ENCODE results near the gene FAM149B1. TPM values are rescaled to one million over a fixed set of nuclear protein-coding genes. Genes with fewer than 3 reads are reported as not detected.

The FAM149B1 gene
- total RNA-seq: 6.9 and 9.6 TPM in 2 replicates

DNA sequence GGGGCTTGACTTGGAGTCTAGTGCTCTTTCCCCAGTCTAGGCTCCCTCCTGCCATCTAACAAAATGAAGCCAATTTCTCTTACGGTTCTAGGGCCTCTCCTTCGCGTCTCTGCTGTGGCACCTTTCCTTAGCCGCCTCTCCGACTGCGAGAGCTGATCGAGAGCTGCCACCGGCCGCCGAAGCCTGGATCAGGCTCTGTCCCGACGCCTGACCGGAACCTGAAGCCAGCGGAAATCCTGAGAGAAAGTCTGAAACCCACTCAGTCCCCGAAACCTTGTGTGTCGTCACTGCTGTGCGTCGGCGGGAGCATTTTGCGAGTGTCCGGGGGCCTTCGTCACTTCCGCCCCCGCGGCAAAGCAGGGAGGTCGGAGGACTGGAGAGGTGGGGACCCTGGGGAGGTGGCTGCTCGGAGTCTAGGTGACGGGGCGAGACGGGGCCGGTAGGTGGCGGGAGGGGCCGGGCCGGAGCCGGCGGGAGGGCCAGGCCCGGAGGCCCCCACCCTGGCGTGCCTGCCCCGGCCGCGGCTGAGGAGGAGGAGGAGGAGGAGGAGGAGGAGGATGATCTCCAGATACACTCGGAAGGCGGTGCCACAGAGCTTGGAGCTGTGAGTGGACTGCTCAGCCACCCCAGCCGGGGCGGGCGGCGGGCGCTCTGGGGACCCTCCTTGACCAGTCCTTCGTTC is at the start of gene FAM149B1, which contains the start of gene ECD:
TSS of gene FAM149B1 (plus strand) at position 337 of the 682 bp plus-strand sequence. CDS start at position 558, 221 bp downstream.
TSS of gene ECD (minus strand) at position 226 of the 682 bp plus-strand sequence. CDS start 4,071 bp downstream, outside the sequence.

DNA sequence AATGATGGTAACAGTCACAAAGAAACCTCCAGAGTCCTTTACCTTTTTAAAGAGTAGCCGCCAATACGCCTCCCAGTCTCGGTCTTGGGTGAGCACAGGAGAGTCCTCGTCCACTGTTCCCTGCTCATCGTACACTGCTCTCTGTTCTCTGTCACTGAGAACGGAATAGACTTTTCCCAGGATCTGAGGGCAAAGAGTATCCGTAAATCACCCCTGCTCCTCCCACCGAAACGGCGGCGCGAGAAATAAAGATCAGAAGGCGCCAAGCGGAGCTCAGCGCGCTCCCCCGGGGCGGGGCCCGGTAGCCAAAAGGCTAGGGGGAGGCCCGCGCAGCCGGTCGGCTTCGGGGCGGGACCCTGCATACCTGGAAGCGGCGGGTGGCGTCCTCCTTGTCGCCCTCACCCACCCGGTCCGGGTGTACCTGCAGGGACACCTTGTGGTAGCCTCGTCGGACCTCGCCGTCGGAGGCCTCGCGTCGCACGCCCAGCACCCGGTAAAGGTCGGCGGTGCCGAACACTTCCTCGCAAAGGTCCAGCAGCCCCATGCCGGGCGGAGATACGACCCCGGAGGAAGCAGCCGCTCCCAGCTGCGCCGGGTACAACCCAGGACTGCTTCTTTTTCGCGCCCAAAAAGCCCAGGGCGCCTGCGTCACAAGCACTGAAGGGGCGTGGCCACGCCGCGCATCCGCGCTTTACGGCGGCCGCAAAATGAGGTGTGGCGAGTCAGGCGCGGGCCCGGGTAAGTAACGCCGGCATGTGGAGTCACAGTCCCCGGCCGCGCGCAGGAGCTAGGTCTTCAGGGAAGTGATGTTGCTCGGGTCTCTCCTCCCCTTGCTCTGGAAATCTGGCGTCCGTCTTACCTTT is 79.0 kb downstream of the FAM149B1 start, which contains the start of gene DNAJC9:
TSS of gene DNAJC9 (minus strand) at position 610 of the 863 bp plus-strand sequence. CDS start at position 544, 66 bp downstream.

DNA sequence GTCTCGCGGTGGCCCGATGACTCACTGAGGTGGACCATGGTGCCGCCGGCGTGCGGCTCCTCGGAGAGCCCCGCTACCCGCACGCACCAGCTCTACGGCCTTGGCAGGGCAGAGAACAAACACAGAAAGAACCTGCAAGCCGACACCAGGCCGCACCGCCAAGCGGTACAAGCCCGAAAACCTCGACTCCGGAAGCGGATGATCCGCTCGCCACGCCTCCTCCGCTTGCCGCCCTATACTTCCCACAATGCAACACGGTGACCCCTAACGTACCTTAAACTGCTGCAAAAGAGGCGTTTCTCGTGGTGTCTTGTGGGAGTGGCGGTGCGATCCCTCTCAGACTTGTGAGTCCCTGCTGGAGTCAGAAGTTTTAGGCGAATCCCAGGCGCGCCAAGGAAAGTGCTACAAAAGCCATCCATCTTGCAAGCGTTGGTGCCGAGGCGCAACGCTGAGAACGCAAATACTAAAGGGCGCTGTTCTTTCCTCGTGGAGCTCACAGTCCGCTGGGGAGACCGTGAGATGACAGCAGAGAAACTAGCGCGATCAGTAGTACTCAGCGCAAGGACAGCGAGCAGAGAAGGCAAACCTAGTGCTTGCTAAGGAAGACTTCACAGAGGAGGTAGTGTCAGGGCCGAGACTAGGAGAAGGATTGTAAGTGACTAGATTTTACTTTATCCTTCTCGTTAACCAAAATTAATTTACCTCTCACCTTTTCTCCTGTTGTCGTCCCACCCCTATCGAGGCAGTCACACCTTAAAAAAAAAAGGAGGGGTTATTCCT is 84.7 kb downstream of the FAM149B1 start, which contains the start of gene MRPS16:
TSS of gene MRPS16 (minus strand) at position 200 of the 780 bp plus-strand sequence. CDS start at position 38, 162 bp downstream.

Other genes starting within 250 kb of the FAM149B1 start
- not detected in 2 replicates for gene PLA2G12B, start 213.3 kb upstream of the FAM149B1 start, total RNA-seq
- gene P4HA1, start 71.3 kb upstream of the FAM149B1 start, total RNA-seq: 175 and 189 TPM in 2 replicates
- gene NUDT13, start 57.7 kb upstream of the FAM149B1 start, total RNA-seq: 1.1 and 1.4 TPM in 2 replicates
- gene ECD, start 111 bp upstream of the FAM149B1 start, total RNA-seq: 22.3 and 28.8 TPM in 2 replicates
- 11.3 and 30.8 TPM in 2 replicates for gene DNAJC9, start 79.1 kb downstream of the FAM149B1 start, total RNA-seq
- gene MRPS16, start 84.5 kb downstream of the FAM149B1 start, total RNA-seq: 46.5 and 60.0 TPM in 2 replicates
- 0.13 and 0.64 TPM in 2 replicates for gene CFAP70, start 190.7 kb downstream of the FAM149B1 start, total RNA-seq
- 45.6 and 75.9 TPM in 2 replicates for gene ANXA7, start 245.9 kb downstream of the FAM149B1 start, total RNA-seq